ENCODE results near the gene SCN2A. TPM values are rescaled to one million over a fixed set of nuclear protein-coding genes. Genes with fewer than 3 reads are reported as not detected.

SCN2A gene
- total RNA-seq, 1 donor = under 0.01 TPM

DNA sequence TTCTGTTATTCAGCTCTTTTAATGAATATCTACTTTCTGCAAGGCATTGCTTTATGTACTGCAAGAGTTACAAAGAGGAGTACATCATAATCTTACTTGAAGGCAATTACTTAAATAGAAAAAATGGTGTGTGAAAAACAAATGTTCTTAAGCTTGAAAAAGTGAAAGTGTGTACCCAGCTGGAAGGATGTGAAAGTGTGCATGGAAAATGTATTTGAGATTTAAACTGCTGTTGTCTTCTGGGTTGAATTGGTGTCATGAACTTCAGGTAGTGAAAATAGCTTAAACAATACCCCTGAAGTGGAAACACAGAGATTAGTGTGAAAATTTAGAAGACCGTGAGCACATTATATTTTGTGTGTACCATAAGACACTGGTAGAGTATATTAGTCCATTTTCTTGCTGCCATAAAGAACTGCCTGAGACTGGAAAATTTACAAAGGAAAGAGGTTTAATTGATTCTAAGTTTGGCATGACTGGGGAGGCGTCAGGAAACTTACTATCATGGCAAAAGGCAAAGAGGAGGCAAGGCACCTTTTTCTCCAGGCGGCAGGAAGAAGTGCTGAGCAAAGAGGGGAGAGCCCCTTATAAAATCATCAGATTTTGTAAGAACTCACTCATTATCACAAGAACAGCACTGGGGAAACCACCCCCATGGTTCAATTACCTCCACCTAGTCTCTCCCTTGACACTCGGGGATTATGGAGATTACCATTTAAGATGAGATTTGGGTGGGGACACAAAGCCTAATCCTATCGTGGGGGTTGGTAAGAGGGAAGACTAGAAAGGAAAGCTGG is 38.8 kb downstream of the SCN2A start:
- H3K4me3 ChIP-seq (ENCODE audit: low read length) = no peak overlapping the region
- H3K4me1 ChIP-seq (ENCODE audit: insufficient read depth, low read length) = no peaks in the 10 kb centered on the region
- no peaks in the 10 kb centered on the region for H3K9me3 ChIP-seq (ENCODE audit: low read depth, low read length)
- H3K27me3 ChIP-seq (ENCODE audit: insufficient read depth, low read length) = no peaks in the 10 kb centered on the region

DNA sequence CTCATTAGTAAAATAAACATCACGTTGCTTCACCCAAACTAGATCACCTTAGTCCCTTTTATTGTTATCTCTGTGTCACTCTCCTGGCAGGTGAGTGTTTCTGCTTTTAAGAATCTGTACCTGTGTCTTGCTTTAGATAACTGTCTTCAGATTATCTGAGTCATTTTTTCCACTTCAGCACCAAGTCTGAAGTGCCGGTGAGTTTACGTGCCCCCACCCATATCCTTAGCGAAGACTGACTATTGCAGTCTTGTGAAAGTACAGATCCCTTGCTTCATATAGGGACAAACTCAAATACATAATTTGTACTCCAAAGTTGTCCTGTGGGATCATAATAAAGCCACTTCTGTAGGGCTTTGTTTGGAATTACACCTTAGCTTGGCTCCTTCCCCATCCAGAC is 41.1 kb downstream of the SCN2A start:
- no peaks in the 10 kb centered on the region for H3K9me3 ChIP-seq (ENCODE audit: low read depth, low read length)
- no peaks in the 10 kb centered on the region for H3K27me3 ChIP-seq (ENCODE audit: insufficient read depth, low read length)
- H3K4me3 ChIP-seq (ENCODE audit: low read length) = no peak overlapping the region
- H3K4me1 ChIP-seq (ENCODE audit: insufficient read depth, low read length) = no peaks in the 10 kb centered on the region

DNA sequence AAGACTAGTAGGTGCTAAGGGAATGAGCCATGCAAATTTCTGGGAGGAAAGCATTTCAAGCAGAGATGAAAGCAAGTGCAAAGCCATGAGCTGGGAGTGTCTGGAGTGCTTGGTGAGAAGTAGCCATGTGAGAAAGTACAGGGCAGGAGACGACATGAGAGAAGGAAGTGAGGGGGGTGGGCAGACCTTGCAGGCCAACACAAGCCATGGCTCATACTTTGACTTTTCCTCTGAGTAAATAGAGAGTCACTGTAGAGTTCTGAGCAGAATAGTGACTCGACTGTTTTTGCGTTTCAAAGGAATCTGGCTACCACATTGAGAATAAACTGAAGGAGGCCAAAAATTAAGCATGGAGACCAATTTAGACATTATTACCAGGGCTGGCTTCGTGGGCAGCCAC is 42.2 kb downstream of the SCN2A start:
- Histone ChIP-seq H3K4me1 (ENCODE audit: insufficient read depth, low read length) (no peaks in the 10 kb centered on the region), H3K27me3 (ENCODE audit: insufficient read depth, low read length) (no peaks in the 10 kb centered on the region), H3K9me3 (ENCODE audit: low read depth, low read length) (no peaks in the 10 kb centered on the region), H3K4me3 (ENCODE audit: low read length) (no peak overlapping the region)

DNA sequence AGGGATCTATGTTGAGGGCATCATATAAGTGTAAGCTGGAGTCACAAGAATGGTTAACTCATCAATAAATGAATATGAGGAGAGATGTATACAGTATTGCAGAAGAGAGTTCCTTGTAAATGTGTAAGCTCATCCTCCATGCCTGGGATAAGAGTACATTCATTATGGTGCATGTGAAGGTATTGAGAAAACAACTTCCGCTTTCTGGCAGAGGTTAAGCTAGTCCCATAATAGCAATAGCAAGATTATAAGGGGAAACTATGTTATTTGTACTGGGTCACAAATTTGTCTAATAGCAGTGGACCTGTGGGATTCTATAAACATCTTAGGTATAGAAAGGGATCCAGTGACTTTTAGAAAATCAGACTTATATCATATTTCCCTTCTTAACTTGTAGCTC is 44.1 kb downstream of the SCN2A start:
- H3K9me3 ChIP-seq (ENCODE audit: low read depth, low read length) = no peaks in the 10 kb centered on the region
- no peaks in the 10 kb centered on the region for H3K4me1 ChIP-seq (ENCODE audit: insufficient read depth, low read length)
- H3K27me3 ChIP-seq (ENCODE audit: insufficient read depth, low read length) = no peaks in the 10 kb centered on the region
- H3K4me3 ChIP-seq (ENCODE audit: low read length) = no peak overlapping the region

DNA sequence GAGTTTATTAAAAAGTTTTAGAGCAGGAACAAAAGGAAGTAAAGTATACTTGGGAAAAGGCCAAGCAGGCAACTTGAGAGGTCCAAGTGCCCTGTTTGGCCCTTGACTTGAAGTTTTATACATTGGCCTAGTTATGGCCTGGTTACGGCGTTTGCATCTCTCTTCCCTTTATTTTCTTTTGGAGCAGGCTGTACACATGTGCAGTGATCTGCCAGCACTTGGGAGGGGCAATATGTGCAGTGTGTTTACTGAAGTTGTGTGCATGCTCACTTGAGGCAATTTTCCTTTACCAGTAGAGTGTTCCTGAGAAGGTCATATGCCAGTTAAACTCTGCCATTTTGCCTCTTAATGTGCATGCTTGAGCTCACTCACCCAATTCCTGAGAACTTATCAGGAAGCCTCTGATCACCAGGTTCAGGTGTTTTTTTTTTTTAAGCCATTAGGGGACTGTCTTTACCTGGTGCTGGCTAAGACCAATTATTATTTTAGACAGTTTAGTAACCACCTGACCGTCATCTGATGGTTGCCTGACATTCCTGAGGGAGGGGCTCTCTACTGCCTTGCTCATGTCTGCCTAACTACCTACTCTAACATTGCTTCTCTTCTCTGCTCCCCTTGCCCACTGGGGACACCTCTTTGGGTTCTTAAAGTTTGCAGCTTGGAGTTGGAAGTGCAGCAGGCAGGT is 48.0 kb downstream of the SCN2A start:
- Histone ChIP-seq H3K4me3 (ENCODE audit: low read length) (no peak overlapping the region), H3K9me3 (ENCODE audit: low read depth, low read length) (no peaks in the 10 kb centered on the region), H3K27me3 (ENCODE audit: insufficient read depth, low read length) (no peaks in the 10 kb centered on the region), H3K4me1 (ENCODE audit: insufficient read depth, low read length) (no peaks in the 10 kb centered on the region)

DNA sequence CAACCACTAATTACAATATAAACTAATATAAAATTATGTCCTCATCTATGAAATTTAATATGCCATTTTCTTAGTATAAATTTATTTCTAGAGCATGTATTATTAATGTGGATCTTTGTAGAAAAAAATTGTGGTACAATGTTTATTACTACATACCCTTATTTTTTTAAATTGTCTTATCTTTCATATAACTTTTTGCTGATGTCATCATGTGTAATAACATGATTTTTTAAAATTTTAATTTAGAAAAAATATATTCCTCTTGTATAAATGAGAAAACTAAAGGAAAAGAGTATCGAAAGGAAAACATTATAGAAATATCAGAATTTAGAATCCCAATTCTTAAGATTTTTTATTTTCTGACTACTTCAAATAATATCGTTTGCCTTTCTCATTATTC is 49.9 kb downstream of the SCN2A start:
- Histone ChIP-seq H3K9me3 (ENCODE audit: low read depth, low read length) (no peaks in the 10 kb centered on the region), H3K27me3 (ENCODE audit: insufficient read depth, low read length) (no peaks in the 10 kb centered on the region), H3K4me1 (ENCODE audit: insufficient read depth, low read length) (no peaks in the 10 kb centered on the region), H3K4me3 (ENCODE audit: low read length) (no peak overlapping the region)

DNA sequence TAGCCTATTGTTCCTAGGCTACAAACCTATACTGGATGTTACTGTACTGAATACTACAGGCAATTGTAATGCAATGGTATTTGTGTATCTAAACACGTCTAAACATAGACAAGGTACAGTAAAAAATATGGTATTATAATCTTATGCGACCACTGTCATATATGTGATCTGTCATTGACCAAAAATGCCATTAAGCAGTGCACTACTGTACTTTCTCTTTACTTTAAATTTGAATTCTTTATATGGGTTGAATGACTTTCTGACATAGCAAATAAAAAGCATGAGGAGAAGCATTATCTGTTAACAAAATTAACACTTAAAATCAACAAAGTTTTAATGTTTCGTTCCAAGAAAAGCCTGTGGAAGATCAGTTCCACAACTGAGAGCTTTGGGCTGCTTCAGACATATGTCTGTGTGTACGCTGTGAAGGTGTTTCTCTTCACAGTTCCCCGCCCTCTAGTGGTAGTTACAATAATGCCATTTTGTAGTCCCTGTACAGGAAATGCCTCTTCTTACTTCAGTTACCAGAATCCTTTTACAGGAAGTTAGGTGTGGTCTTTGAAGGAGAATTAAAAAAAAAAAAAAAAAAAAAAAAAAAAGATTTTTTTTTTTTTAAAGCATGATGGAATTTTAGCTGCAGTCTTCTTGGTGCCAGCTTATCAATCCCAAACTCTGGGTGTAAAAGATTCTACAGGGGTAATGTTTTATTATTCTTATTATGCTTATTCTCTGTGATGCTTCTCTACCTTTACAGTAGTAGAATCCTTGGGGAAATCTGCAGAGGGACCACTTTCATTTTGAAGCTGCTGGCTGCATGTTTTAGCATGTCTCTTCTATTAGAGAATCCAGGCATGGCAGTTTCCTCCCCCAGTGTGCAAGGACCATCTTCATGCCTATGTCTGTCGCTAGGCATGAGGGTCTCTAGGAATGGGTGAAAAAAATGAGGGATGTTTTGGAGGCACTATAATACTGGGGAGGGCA is 54.5 kb downstream of the SCN2A start:
- Histone ChIP-seq H3K27me3 (ENCODE audit: insufficient read depth, low read length) (no peaks in the 10 kb centered on the region), H3K9me3 (ENCODE audit: low read depth, low read length) (no peaks in the 10 kb centered on the region), H3K4me1 (ENCODE audit: insufficient read depth, low read length) (no peaks in the 10 kb centered on the region), H3K4me3 (ENCODE audit: low read length) (no peak overlapping the region)

DNA sequence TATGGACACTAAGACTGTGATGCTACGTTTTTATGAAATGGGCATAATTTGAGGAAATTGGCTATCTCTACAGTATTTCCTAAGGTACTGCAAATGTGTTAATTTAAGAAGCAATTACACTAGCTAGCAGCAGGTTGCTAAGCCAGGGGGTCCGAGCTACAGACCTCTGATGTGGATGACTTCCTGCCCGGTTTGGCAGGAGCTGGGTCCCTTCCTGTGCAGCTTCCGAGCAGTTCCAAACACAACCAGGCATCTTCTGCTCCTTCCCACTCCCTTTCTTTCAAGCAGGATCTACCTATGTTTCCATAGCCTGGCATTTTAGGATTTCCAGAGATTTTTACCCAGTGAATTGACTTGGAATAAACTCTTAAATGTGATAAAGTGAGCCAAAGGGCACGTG is 55.7 kb downstream of the SCN2A start:
- H3K27me3 ChIP-seq (ENCODE audit: insufficient read depth, low read length) = no peaks in the 10 kb centered on the region
- no peaks in the 10 kb centered on the region for H3K9me3 ChIP-seq (ENCODE audit: low read depth, low read length)
- H3K4me3 ChIP-seq (ENCODE audit: low read length) = no peak overlapping the region
- no peaks in the 10 kb centered on the region for H3K4me1 ChIP-seq (ENCODE audit: insufficient read depth, low read length)

DNA sequence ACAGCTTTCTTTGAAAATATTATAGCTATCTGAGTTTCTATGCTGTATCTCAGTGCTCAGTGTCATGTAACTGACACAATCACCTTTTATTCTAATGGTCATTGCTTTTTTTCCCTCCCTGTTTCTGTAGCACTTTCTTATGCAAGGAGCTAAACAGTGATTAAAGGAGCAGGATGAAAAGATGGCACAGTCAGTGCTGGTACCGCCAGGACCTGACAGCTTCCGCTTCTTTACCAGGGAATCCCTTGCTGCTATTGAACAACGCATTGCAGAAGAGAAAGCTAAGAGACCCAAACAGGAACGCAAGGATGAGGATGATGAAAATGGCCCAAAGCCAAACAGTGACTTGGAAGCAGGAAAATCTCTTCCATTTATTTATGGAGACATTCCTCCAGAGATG is 56.4 kb downstream of the SCN2A start:
- no peak overlapping the region for H3K4me3 ChIP-seq (ENCODE audit: low read length)
- no peaks in the 10 kb centered on the region for H3K27me3 ChIP-seq (ENCODE audit: insufficient read depth, low read length)
- H3K4me1 ChIP-seq (ENCODE audit: insufficient read depth, low read length) = no peaks in the 10 kb centered on the region
- no peaks in the 10 kb centered on the region for H3K9me3 ChIP-seq (ENCODE audit: low read depth, low read length)

DNA sequence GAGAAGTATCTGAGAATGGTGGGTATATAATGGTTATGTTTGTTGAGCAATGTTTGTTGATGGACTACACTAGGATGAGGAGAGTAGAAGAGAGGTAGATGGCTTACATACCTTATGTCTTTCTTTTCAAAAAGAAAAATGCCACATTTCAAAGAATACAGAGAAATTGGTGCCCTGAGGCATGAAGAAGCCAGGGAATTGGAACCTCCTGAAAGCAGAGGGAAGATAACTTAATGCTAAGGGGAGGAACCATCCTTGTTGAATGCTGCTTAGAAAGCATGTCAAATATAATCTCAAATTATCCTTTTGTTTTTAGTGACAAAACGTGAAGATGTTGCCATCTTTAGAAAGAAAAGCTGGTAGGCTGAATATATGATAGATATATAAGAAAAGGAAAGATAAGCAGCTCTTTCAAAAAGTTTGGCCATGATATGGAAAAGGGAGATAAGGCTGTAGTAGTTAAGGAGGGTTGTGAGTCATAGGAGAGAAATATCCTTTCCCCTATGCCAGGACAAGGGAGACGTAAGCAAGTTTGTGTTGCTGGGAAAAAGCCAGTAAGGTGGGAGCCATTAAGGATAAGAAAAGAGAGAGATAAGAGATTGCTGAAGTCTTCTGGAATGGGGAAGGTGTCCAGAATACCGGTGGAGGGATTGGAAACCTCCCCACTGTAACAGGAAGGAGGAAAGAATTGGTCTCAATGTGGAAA is 66.3 kb downstream of the SCN2A start:
- Histone ChIP-seq H3K4me1 (ENCODE audit: insufficient read depth, low read length) (no peaks in the 10 kb centered on the region), H3K4me3 (ENCODE audit: low read length) (no peak overlapping the region), H3K9me3 (ENCODE audit: low read depth, low read length) (no peaks in the 10 kb centered on the region), H3K27me3 (ENCODE audit: insufficient read depth, low read length) (no peaks in the 10 kb centered on the region)

DNA sequence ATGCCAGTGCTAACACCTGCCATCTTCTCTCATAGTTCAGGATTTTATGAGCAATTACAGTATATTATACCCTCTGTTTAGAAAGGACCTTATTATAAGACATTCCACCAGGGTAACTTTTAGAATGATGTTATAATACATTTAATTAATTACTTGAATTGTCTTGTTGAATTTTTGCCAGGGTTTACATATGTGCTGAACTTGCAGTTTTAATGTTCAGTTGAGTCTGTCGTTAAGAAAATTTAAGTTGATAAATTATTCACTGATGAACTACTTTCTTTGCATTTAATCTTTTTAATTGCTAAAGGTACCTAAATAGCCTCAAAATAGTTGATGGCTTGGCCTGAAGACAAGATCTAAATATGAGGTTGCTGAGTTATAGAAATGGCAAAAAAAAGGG is 68.1 kb downstream of the SCN2A start:
- H3K27me3 ChIP-seq (ENCODE audit: insufficient read depth, low read length) = no peaks in the 10 kb centered on the region
- H3K9me3 ChIP-seq (ENCODE audit: low read depth, low read length) = no peaks in the 10 kb centered on the region
- H3K4me1 ChIP-seq (ENCODE audit: insufficient read depth, low read length) = no peaks in the 10 kb centered on the region
- no peak overlapping the region for H3K4me3 ChIP-seq (ENCODE audit: low read length)

DNA sequence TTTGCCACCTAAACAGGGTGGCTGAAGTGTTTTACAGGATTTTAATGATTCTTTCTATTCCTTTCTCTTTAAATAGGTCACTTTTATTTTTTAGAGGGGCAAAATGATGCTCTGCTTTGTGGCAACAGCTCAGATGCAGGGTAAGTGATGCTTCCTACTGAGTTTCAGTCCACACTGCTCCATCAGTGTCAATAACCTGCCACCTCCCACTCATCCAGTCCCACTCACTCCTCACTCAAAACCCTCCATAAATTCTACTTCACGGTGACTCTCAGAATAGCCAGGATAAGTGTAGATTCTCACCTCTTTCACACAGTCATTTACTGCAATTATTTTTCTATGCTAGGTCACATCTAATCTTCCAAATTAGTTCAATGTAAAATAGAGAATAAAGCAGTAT is 72.7 kb downstream of the SCN2A start:
- Histone ChIP-seq H3K4me1 (ENCODE audit: insufficient read depth, low read length) (no peaks in the 10 kb centered on the region), H3K27me3 (ENCODE audit: insufficient read depth, low read length) (no peaks in the 10 kb centered on the region), H3K4me3 (ENCODE audit: low read length) (no peak overlapping the region), H3K9me3 (ENCODE audit: low read depth, low read length) (no peaks in the 10 kb centered on the region)

DNA sequence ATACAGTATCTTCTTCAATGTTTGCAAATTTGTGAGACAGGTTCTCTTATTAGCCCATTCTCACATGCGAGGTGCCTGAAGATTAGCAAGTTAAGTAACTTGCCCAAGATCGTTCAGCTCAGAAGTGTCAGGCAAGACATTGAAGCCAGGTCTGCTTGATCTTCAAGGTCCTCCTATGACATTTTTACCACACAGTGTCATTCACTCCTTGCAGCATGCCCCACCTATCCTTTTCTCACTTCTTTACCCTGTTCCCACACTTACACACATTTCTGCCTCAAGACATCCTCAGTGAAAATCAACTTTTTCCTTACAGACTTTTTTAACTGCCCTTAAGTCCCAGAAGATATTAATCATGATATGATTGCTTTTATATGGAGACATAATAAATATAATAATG is 73.8 kb downstream of the SCN2A start:
- Histone ChIP-seq H3K9me3 (ENCODE audit: low read depth, low read length) (no peaks in the 10 kb centered on the region), H3K27me3 (ENCODE audit: insufficient read depth, low read length) (no peaks in the 10 kb centered on the region), H3K4me3 (ENCODE audit: low read length) (no peak overlapping the region)

DNA sequence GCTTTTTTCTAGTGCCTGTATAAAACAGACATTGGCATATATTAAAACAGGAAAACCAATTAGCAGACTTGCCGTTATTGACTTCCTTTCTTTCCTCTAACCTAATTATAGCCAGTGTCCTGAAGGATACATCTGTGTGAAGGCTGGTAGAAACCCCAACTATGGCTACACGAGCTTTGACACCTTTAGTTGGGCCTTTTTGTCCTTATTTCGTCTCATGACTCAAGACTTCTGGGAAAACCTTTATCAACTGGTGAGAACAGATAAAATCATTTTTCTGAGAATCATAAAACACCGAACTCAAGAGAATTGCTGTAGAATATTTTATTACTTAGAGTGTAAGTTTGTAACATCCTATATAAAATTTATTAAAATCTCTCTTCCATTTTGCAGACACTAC is 74.3 kb downstream of the SCN2A start:
- no peaks in the 10 kb centered on the region for H3K4me1 ChIP-seq (ENCODE audit: insufficient read depth, low read length)
- no peaks in the 10 kb centered on the region for H3K27me3 ChIP-seq (ENCODE audit: insufficient read depth, low read length)

More for the DNA sequence above, 73.8 kb downstream of the SCN2A start:
- H3K4me1 ChIP-seq (ENCODE audit: insufficient read depth, low read length) = no peaks in the 10 kb centered on the region

More for the DNA sequence above, 74.3 kb downstream of the SCN2A start:
- Histone ChIP-seq H3K4me3 (ENCODE audit: low read length) (no peak overlapping the region), H3K9me3 (ENCODE audit: low read depth, low read length) (no peaks in the 10 kb centered on the region)
